Skeletal muscle tissue (tissue), 4 donors: ENCODE data around the gene ZNF224. TPM values are rescaled to one million over a fixed set of nuclear protein-coding genes. Genes with fewer than 3 reads are reported as not detected.
A peak's percentile ranks its signal among the peaks of the same experiment; 100 is the strongest.

Experiments
- H3K27ac ChIP-seq: one replicate; pipeline ENCODE4 v1.7.0; 2013; ENCODE audit warnings: mild to moderate bottlenecking, low read depth, low read length, inconsistent platforms
- H3K27me3 ChIP-seq, 3 donors: one replicate each; pipeline ENCODE4 v1.7.0; 2013; ENCODE audit warnings: low read length in 3 of 3; ENCODE audit not compliant: control insufficient read depth in 3 of 3, insufficient read depth in 3 of 3
- H3K36me3 ChIP-seq, 3 donors: one replicate each; pipeline ENCODE4 v1.7.0; 2013; ENCODE audit warnings: low read length in 3 of 3; ENCODE audit not compliant: control insufficient read depth in 3 of 3, insufficient read depth in 3 of 3
- H3K4me1 ChIP-seq, 3 donors: one replicate each; pipeline ENCODE4 v1.7.0; 2013; ENCODE audit warnings: low read length in 3 of 3, mild to moderate bottlenecking in 3 of 3; ENCODE audit not compliant: control insufficient read depth in 3 of 3, insufficient read depth in 3 of 3
- H3K4me3 ChIP-seq, 3 donors: one replicate each; pipeline ENCODE4 v1.7.0; 2013; ENCODE audit warnings: low read length in 3 of 3
- H3K9ac ChIP-seq, 3 donors: one replicate each; pipeline ENCODE4 v1.7.0; 2013; ENCODE audit warnings: low read length in 3 of 3, mild to moderate bottlenecking in 3 of 3, moderate library complexity in 2 of 3, low read depth in 1 of 3
- H3K9me3 ChIP-seq, 3 donors: one replicate each; pipeline ENCODE4 v1.7.0; 2013; ENCODE audit warnings: low read length in 3 of 3; ENCODE audit not compliant: control insufficient read depth in 3 of 3
- total RNA-seq: library from RNA; depleted of rRNA; stranded (reverse); fragments of >200 nt; gene quantifications from one replicate; pipeline ENCODE4 v1.2.3, GENCODE V29; 2014
- donor health status: Osteomylitis.

ZNF224 gene
- 30.3 TPM for total RNA-seq

DNA sequence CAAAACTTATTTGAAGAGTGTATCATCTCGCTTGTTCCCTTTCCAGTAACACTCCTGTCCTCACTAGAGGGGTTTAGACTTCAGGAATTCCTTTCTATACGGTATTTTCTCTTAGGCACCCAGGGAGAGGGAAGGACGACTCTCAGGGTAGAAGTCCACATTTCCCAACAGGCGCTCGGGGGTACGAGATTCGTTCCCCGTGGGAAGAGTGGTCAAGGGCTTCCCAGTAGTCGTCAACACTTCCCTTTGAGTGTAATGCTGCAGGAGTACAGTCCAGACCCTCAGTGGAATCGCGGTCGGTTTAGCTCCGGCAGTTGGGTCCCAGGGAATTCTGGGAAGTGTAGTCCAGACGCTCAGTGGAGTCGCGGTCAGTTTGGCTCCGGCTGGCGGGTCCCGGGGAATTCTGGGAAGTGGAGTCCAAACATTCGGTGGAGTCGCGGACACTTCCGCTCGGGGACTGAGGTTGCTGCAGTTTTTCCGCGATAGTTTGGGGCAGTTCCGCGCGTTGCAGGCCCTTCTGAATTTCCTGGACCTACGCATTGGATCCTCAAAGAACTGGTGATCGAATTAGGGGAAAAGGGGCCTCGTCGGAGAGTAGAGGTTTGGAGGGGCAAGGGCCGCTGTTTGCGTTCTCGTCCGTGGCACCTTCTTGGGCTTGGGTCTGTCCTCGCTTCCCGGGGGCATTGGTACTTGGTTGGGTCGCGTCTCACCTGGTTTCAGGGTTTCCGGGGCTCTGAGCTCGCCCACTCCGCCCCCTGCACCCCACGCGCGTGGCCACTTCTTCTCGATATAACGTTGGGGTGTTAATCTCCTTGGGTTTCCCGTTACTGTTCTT is at the start of gene ZNF224:
Gene ZNF224, plus strand, starts transcription at position 431 of the 835 bp plus-strand sequence. CDS start 3,513 bp downstream, outside the sequence.
- no peaks in the 10 kb centered on the region for H3K27me3 ChIP-seq
- H3K4me3 ChIP-seq, result peak within 1 kb of the TSS; percentile 95 to 98 (median 98)
- peak within 1 kb of the TSS; percentile 76 for H3K27ac ChIP-seq
- H3K9ac ChIP-seq, result peak within 1 kb of the TSS; percentile 72 to 96 (median 95)
- no peaks in the 10 kb centered on the region for H3K9me3 ChIP-seq
- peaks cover 6 to 8% (median 6%) of the 10 kb centered on the region in 3 donors for H3K4me1 ChIP-seq
- H3K36me3 ChIP-seq, result peaks cover 20 to 29% (median 25%) of the 10 kb centered on the region in 3 donors

DNA sequence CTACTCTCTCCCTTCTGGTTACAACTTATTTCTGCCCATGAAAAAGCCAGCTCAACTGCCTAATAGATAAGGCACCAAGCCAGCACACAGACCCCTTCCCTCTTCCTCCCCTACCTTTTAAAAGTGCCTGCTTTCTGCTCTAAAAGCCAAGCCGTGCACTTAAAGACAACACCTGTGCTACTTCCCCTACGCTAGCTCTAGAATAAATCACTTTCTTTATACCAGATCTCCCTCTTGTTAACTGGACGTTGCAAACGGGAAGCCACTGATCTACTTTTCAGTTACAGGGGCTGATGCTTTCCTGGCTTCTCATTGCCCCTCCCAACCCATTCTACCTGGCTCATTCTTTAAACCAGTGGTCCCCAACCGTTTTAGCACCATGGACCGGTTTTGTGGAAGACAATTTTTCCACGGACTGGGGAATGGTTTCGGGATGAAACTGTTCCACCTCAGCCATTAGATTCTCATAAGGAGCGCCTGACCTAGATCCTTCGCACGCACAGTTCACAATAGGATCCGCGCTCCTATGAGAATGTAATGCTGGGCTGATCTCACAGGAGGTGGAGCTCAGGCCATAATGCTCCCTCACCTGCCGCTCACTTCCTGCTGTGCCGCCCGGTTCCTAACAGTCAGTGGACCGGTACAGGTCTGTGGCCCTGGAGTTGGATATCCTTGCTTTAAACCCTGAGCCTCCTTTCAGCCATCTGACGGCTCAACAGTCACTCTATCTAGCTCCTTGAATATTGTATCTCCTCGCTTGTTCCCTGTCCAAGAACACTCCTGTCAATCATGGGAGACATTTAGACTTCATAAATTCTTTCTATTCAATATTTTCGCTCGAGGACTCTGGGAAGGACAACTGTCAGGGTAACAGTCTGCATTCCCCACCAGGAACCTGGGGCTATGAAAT is 43.2 kb upstream of the ZNF224 start:
- Histone ChIP-seq H3K4me1 (peaks cover 11 to 15% (median 14%) of the 10 kb centered on the region in 3 donors), H3K27ac (peak overlapping the region; percentile 37), H3K36me3 (peaks cover 8 to 9% (median 9%) of the 10 kb centered on the region in 3 donors), H3K9me3 (peaks cover 6 to 15% (median 7%) of the 10 kb centered on the region in 3 donors), H3K27me3 (peaks cover 5 to 6% (median 6%) of the 10 kb centered on the region in 3 donors), H3K9ac (peak overlapping the region in 2 of 3 donors; percentile 10 to 60), H3K4me3 (peak overlapping the region; percentile 95 to 99 (median 98))

DNA sequence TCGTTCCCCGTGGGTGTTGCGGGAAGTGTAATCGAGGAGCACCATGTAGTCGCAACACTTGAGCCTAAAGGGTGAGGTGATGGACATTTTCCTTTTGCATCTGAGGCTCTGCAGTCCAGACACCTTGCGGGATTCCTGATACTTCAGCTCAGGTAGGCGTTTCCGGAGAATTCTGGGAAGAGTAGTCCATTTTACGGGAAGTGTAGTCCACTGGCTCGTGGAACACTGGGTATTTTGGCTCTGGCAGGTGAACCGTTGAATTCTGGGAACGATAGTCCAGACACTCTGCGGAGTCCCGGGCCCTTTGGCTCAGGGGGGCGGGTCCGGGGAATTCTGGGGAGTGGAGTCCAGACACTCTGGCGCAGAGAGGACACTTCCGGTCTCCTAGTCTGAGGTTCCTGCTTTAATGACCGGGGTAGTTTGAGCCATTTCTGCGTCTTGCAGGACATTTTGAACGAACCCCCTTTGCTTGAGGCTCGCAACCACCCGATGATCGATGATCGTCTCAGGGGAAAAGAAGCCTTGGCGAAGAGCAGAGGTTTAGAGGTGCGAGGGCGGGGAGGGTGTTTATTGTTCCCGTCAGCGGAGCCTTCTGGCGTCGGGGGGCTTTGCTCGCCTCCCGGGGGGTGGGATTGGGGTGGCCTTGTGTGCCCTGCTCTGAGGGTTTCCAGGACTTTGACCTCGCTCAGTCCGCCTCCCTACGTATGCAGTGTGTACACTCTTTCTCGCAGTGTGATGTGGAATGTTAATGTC is 42.3 kb upstream of the ZNF224 start, which contains the start of gene ZNF223:
Gene ZNF223, plus strand, starts transcription at position 387 of the 753 bp plus-strand sequence. CDS start 3,141 bp downstream, outside the sequence.
- H3K4me1 ChIP-seq, result peaks cover 11 to 15% (median 14%) of the 10 kb centered on the region in 3 donors
- H3K27me3 ChIP-seq, result peaks cover 5 to 6% (median 6%) of the 10 kb centered on the region in 3 donors
- H3K9ac ChIP-seq, result peak within 1 kb of the TSS; percentile 76 to 93 (median 92)
- peak within 1 kb of the TSS; percentile 95 to 99 (median 98) for H3K4me3 ChIP-seq
- peaks cover 9 to 10% (median 10%) of the 10 kb centered on the region in 3 donors for H3K36me3 ChIP-seq
- H3K27ac ChIP-seq, result peak within 1 kb of the TSS; percentile 37
- H3K9me3 ChIP-seq, result peaks cover 6 to 15% (median 7%) of the 10 kb centered on the region in 3 donors

DNA sequence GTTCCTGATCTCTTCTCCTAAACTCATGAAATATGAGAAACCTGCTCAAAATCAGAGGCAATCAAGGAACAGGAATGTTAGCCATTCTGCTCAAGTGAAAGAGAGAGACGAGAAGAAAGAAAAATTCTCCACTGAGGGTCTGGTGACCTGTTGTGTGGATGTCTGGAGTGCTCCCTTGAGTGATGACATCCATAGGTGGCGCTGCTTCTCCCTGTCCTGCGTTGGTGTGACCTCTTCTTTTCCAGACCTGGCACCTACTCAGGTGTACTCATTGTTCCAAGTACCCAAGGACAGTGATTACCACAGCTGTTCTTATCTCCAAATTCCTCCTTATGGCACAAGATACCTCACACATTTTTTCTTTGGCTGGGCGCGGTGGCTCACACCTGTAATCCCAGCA is 38.3 kb upstream of the ZNF224 start:
- H3K36me3 ChIP-seq, result peaks cover 35 to 40% (median 36%) of the 10 kb centered on the region in 3 donors

DNA sequence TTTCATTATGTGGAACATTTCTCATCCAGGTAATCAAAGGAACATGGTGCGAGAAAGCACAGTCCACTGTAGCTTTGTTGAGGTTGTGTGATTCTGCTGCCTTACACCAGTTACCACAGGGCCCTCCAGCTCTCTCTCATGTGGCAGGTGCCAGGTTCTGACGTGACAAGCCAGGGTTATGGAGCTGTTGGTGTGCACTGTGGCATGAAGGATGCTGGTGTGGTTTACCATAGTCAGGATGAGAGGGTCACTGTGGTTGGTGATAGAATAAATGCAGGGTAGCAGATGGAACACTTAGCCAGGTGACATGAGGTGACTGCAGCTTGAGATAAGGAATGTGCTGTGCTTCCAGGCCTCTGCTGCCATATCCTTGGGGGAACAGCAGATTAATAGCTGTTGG is 34.9 kb upstream of the ZNF224 start:
- peak overlapping the region in 1 of 3 donors; percentile 14 for H3K4me3 ChIP-seq
- peaks cover 65 to 70% (median 68%) of the 10 kb centered on the region in 3 donors for H3K36me3 ChIP-seq
- H3K27me3 ChIP-seq, result no peaks in the 10 kb centered on the region
- H3K4me1 ChIP-seq, result no peaks in the 10 kb centered on the region
- peaks cover 5 to 18% (median 10%) of the 10 kb centered on the region in 3 donors for H3K9me3 ChIP-seq
- no peak overlapping the region for H3K27ac ChIP-seq
- H3K9ac ChIP-seq, result no peak overlapping the region

More for the DNA sequence above, 38.3 kb upstream of the ZNF224 start:
- H3K9ac ChIP-seq, result no peak overlapping the region
- H3K4me1 ChIP-seq, result peaks cover 11 to 13% (median 13%) of the 10 kb centered on the region in 3 donors
- peaks cover 0 to 3% (median 0%) of the 10 kb centered on the region in 3 donors for H3K27me3 ChIP-seq
- no peak overlapping the region for H3K27ac ChIP-seq
- H3K9me3 ChIP-seq, result peaks cover 0 to 7% (median 2%) of the 10 kb centered on the region in 3 donors
- no peak overlapping the region for H3K4me3 ChIP-seq

DNA sequence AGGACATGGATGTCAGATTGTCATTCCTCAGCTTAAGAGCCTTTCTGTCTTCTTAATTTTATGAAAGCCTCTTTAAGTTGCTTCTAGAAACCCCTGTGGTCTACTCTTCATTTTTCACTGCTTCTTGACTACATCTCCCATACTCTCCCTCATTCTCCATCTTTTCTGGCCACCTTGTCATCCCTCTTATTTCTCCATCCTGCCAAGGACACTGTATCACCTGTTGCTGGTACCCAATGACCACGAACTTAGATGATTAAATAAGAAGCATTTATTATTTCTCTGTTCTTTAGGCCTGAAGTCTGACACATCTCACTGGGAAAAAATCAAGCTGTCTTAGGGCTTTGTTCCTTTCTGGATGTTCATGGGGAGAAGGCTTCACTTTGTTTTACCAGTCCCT is 33.1 kb upstream of the ZNF224 start:
- Histone ChIP-seq H3K4me3 (no peak overlapping the region), H3K4me1 (no peaks in the 10 kb centered on the region), H3K27ac (no peak overlapping the region), H3K9me3 (peaks cover 10 to 28% (median 11%) of the 10 kb centered on the region in 3 donors), H3K27me3 (no peaks in the 10 kb centered on the region), H3K36me3 (peaks cover 68 to 72% (median 70%) of the 10 kb centered on the region in 3 donors), H3K9ac (no peak overlapping the region)

DNA sequence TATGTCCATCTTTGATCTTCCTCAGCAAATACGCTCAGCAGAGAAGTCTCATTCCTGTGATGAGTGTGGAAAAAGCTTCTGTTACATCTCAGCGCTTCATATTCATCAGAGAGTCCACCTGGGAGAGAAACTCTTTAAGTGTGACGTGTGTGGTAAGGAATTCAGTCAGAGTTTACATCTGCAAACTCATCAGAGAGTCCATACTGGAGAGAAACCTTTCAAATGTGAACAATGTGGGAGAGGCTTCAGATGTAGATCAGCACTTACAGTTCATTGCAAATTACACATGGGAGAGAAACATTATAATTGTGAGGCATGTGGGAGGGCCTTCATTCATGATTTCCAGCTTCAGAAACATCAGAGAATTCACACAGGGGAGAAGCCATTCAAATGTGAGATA is 27.9 kb upstream of the ZNF224 start:
- H3K4me3 ChIP-seq, result peak overlapping the region in 2 of 3 donors; percentile 5 to 9
- H3K36me3 ChIP-seq, result peaks cover 55 to 58% (median 57%) of the 10 kb centered on the region in 3 donors
- no peak overlapping the region for H3K27ac ChIP-seq
- no peak overlapping the region for H3K9ac ChIP-seq
- H3K27me3 ChIP-seq, result no peaks in the 10 kb centered on the region
- H3K4me1 ChIP-seq, result peaks cover 0 to 3% (median under 1%) of the 10 kb centered on the region in 3 donors
- H3K9me3 ChIP-seq, result peaks cover 17 to 40% (median 26%) of the 10 kb centered on the region in 3 donors

DNA sequence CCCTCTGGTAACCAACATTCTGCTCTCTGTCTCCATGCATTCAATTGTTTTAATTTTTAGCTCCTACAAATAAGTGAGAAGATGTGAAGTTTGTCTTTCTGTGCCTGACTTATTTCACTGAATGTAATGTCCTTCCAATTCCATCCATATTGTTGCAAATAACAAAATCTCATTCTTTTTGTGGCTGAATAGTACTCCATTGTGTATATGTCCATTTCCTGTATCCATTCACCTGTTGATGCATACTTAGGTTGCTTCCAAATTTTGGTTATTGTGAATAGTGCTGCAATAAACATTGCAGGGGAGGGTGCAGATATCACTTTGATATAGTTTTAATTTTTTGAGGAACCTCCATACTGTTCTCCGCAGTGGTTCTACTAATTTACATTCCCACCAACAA is 24.7 kb upstream of the ZNF224 start:
- Histone ChIP-seq H3K4me3 (no peak overlapping the region), H3K9me3 (peaks cover 11 to 26% (median 21%) of the 10 kb centered on the region in 3 donors), H3K4me1 (peaks cover 8 to 22% (median 11%) of the 10 kb centered on the region in 3 donors), H3K36me3 (peaks cover 27 to 32% (median 27%) of the 10 kb centered on the region in 3 donors), H3K9ac (no peak overlapping the region), H3K27me3 (no peaks in the 10 kb centered on the region), H3K27ac (no peak overlapping the region)
